Measurements from ENCODE around the gene RMND5B.

Gene RMND5B

GRCh38 chr5:178193251-178193809 lies 62.5 kb downstream of the RMND5B start:
- no peak for TF ChIP-seq CTCF (IDR thresholded peaks at IDR 0.05; ENCODE audit: low read depth, low read length, poor library complexity, severe bottlenecking)
- TF ChIP-seq EZH2phosphoT487 (IDR thresholded peaks at IDR 0.05; ENCODE audit: borderline replicate concordance, low read length), result no peak
- Histone ChIP-seq H3K4me3 (ENCODE audit: low read length) (no peak overlapping the region), H3F3A (ENCODE audit: control insufficient read depth, insufficient read depth) (no peaks in the 10 kb centered on the region), H3K4me1 (ENCODE audit: control insufficient read depth, low read length) (peaks cover 4% of the 10 kb centered on the region; the same call in 1 of the 2 replicates), H3K27ac (ENCODE audit: low read depth, low read length) (no peak overlapping the region), H3K4me2 (ENCODE audit: low read length) (no peak overlapping the region), H4K20me1 (ENCODE audit: control insufficient read depth, insufficient read depth, low read depth, low read length) (no peaks in the 10 kb centered on the region), H3K27me3 (ENCODE audit: control insufficient read depth, low read length) (peaks cover 31% of the 10 kb centered on the region), H3K9me2 (replicated peaks; ENCODE audit: control insufficient read depth, low read length) (no peaks in the 10 kb centered on the region), H3K79me2 (ENCODE audit: control insufficient read depth, low read length) (no peaks in the 10 kb centered on the region), H3K36me3 (ENCODE audit: control insufficient read depth, low read length) (no peaks in the 10 kb centered on the region), H3K9me3 (ENCODE audit: control insufficient read depth, insufficient read depth, low read length) (no peaks in the 10 kb centered on the region)

- H3K4me1 ChIP-seq (ENCODE audit: control insufficient read depth, low read length), result peaks cover 4% of the 10 kb centered on the region; the same call in 1 of the 2 replicates
- no peaks in the 10 kb centered on the region for H4K20me1 ChIP-seq (ENCODE audit: control insufficient read depth, insufficient read depth, low read depth, low read length)
- TF ChIP-seq EZH2phosphoT487 (IDR thresholded peaks at IDR 0.05; ENCODE audit: borderline replicate concordance, low read length) (no peak), CTCF (IDR thresholded peaks at IDR 0.05; ENCODE audit: low read depth, low read length, poor library complexity, severe bottlenecking) (no peak)
- no peak overlapping the region for H3K4me2 ChIP-seq (ENCODE audit: low read length)
- H3K9me3 ChIP-seq (ENCODE audit: control insufficient read depth, insufficient read depth, low read length), result no peaks in the 10 kb centered on the region
- H3K27ac ChIP-seq (ENCODE audit: low read depth, low read length), result no peak overlapping the region
- H3K36me3 ChIP-seq (ENCODE audit: control insufficient read depth, low read length), result no peaks in the 10 kb centered on the region
- H3K4me3 ChIP-seq (ENCODE audit: low read length), result no peak overlapping the region
- no peaks in the 10 kb centered on the region for H3K9me2 ChIP-seq (replicated peaks; ENCODE audit: control insufficient read depth, low read length)
- H3F3A ChIP-seq (ENCODE audit: control insufficient read depth, insufficient read depth), result no peaks in the 10 kb centered on the region
- H3K27me3 ChIP-seq (ENCODE audit: control insufficient read depth, low read length), result peaks cover 28% of the 10 kb centered on the region
- no peaks in the 10 kb centered on the region for H3K79me2 ChIP-seq (ENCODE audit: control insufficient read depth, low read length)
Observed at GRCh38 chr5:178194026-178194425, 63.2 kb downstream of the RMND5B start.

GRCh38 chr5:178196281-178196812 lies 65.5 kb downstream of the RMND5B start:
- TF ChIP-seq EZH2phosphoT487 (IDR thresholded peaks at IDR 0.05; ENCODE audit: borderline replicate concordance, low read length) (no peak), CTCF (IDR thresholded peaks at IDR 0.05; ENCODE audit: low read depth, low read length, poor library complexity, severe bottlenecking) (no peak)
- no peak overlapping the region for H3K4me3 ChIP-seq (ENCODE audit: low read length)
- no peaks in the 10 kb centered on the region; the same call in 1 of the 2 replicates for H3F3A ChIP-seq (ENCODE audit: control insufficient read depth, insufficient read depth)
- H3K9me3 ChIP-seq (ENCODE audit: control insufficient read depth, insufficient read depth, low read length), result no peaks in the 10 kb centered on the region
- peaks cover 4% of the 10 kb centered on the region; the same call in 1 of the 2 replicates for H3K4me1 ChIP-seq (ENCODE audit: control insufficient read depth, low read length)
- H3K79me2 ChIP-seq (ENCODE audit: control insufficient read depth, low read length), result no peaks in the 10 kb centered on the region
- no peaks in the 10 kb centered on the region for H3K9me2 ChIP-seq (replicated peaks; ENCODE audit: control insufficient read depth, low read length)
- H4K20me1 ChIP-seq (ENCODE audit: control insufficient read depth, insufficient read depth, low read depth, low read length), result no peaks in the 10 kb centered on the region
- no peaks in the 10 kb centered on the region for H3K36me3 ChIP-seq (ENCODE audit: control insufficient read depth, low read length)
- H3K4me2 ChIP-seq (ENCODE audit: low read length), result no peak overlapping the region
- no peak overlapping the region for H3K27ac ChIP-seq (ENCODE audit: low read depth, low read length)
- H3K27me3 ChIP-seq (ENCODE audit: control insufficient read depth, low read length), result peaks cover 24% of the 10 kb centered on the region

Measured in DOHH2 (cell line).